ENCODE data around the gene MACROD2. TPM values are rescaled to one million over a fixed set of nuclear protein-coding genes. Genes with fewer than 3 reads are reported as not detected.

The MACROD2 gene
- total RNA-seq, 1 donor from 2014 or later, result 6.7 TPM

GRCh38 chr20:14333721-14334120, 338.4 kb downstream of the MACROD2 start:
- TF ChIP-seq, protein P1, sequence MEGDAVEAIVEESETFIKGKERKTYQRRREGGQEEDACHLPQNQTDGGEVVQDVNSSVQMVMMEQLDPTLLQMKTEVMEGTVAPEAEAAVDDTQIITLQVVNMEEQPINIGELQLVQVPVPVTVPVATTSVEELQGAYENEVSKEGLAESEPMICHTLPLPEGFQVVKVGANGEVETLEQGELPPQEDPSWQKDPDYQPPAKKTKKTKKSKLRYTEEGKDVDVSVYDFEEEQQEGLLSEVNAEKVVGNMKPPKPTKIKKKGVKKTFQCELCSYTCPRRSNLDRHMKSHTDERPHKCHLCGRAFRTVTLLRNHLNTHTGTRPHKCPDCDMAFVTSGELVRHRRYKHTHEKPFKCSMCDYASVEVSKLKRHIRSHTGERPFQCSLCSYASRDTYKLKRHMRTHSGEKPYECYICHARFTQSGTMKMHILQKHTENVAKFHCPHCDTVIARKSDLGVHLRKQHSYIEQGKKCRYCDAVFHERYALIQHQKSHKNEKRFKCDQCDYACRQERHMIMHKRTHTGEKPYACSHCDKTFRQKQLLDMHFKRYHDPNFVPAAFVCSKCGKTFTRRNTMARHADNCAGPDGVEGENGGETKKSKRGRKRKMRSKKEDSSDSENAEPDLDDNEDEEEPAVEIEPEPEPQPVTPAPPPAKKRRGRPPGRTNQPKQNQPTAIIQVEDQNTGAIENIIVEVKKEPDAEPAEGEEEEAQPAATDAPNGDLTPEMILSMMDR (conservative IDR thresholded peaks at IDR 0.05), result no peak
- DNase-seq (ENCODE audit: extremely low spot score, unreplicated experiment), result no peak
- Mint-ChIP-seq H3K36me3 (peaks cover 21% of the 10 kb centered on the region), H3K9me3 (peaks cover 5% of the 10 kb centered on the region), H3K27ac (peak overlapping the region; percentile 68), H3K4me3 (peak overlapping the region; percentile 89), H3K4me1 (ENCODE audit: unreplicated experiment) (peaks cover 26% of the 10 kb centered on the region), H3K27me3 (no peaks in the 10 kb centered on the region)

DNA sequence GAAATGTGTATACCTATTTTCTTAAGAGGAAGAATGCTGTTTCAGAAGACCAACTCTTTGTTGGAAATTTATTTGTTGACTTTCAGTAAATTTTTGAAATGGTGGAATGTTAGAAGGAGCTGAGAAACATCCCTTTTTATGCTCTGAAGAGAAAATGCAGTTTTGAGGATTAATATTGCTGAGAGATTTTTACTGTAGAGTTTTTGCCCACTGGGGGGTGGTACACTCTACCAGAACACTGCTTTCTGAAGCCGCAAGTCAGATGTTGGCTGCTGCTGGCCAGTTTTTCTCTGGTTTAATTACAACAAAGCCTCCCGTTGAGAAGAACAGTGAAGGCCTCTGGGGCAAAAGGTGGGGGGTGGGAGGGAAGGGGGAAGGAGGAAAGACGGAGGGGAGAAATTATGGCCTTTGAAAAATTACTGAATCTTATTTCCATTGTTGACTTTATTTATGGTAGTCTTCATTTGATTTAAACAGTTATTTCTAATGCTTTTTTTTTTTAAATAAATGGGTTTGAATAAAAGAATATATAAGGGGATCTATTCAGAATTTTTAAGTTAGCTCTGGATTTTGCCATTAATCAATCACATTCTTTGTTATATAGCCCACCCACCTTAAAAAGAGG, 339.1 kb downstream of the MACROD2 start:
- H3K4me3 Mint-ChIP-seq, result peak overlapping the region; percentile 89
- DNase-seq (ENCODE audit: extremely low spot score, unreplicated experiment), result no peak
- peak overlapping the region; percentile 68 for H3K27ac Mint-ChIP-seq
- H3K9me3 Mint-ChIP-seq, result peaks cover 5% of the 10 kb centered on the region
- H3K36me3 Mint-ChIP-seq, result peaks cover 15% of the 10 kb centered on the region
- peaks cover 19% of the 10 kb centered on the region for H3K4me1 Mint-ChIP-seq (ENCODE audit: unreplicated experiment)
- TF ChIP-seq, protein P1 (conservative IDR thresholded peaks at IDR 0.05), result peak; percentile 81
- no peaks in the 10 kb centered on the region for H3K27me3 Mint-ChIP-seq

- peaks cover 3% of the 10 kb centered on the region for H3K9me3 Mint-ChIP-seq
- H3K36me3 Mint-ChIP-seq, result peaks cover 12% of the 10 kb centered on the region
- H3K27ac Mint-ChIP-seq, result peak overlapping the region; percentile 71
- peaks cover 16% of the 10 kb centered on the region for H3K4me1 Mint-ChIP-seq (ENCODE audit: unreplicated experiment)
- TF ChIP-seq, protein P1 (conservative IDR thresholded peaks at IDR 0.05), result no peak
- no peaks in the 10 kb centered on the region for H3K27me3 Mint-ChIP-seq
- H3K4me3 Mint-ChIP-seq, result peak overlapping the region; percentile 89
- DNase-seq (ENCODE audit: extremely low spot score, unreplicated experiment), result no peak
Measured at GRCh38 chr20:14335052-14335451, 339.7 kb downstream of the MACROD2 start.

GRCh38 chr20:14336686-14337085, 341.4 kb downstream of the MACROD2 start:
- Mint-ChIP-seq H3K36me3 (peaks cover 2% of the 10 kb centered on the region), H3K4me3 (peak overlapping the region; percentile 89), H3K9me3 (no peaks in the 10 kb centered on the region), H3K27ac (peak overlapping the region; percentile 94), H3K27me3 (no peaks in the 10 kb centered on the region), H3K4me1 (ENCODE audit: unreplicated experiment) (peaks cover 6% of the 10 kb centered on the region)
- TF ChIP-seq, protein P1 (conservative IDR thresholded peaks at IDR 0.05), result no peak
- DNase-seq (ENCODE audit: extremely low spot score, unreplicated experiment), result no peak

GRCh38 chr20:14337400-14338171, 342.3 kb downstream of the MACROD2 start, which contains the start of gene FLRT3:
FLRT3 (minus strand) TSS chr20:14337612; CDS start chr20:14327506, 10,106 bp downstream.
- Mint-ChIP-seq H3K4me3 (peak within 1 kb of the TSS; percentile 89), H3K27me3 (no peaks in the 10 kb centered on the region), H3K9me3 (no peaks in the 10 kb centered on the region), H3K4me1 (ENCODE audit: unreplicated experiment) (peaks cover 11% of the 10 kb centered on the region), H3K36me3 (no peaks in the 10 kb centered on the region), H3K27ac (peak within 1 kb of the TSS; percentile 94)
- DNase-seq (ENCODE audit: extremely low spot score, unreplicated experiment), result peak; percentile 83
- TF ChIP-seq, protein P1 (conservative IDR thresholded peaks at IDR 0.05), result peak; percentile 91
